Endodermal cell (in vitro differentiated cells): ENCODE results near the gene TANGO2. TPM values are rescaled to one million over a fixed set of nuclear protein-coding genes. Genes with fewer than 3 reads are reported as not detected.

Experiments
- DNase-seq: peaks from one replicate; pipeline ENCODE4 v3.0.0-alpha.2; 2017
- H3K27ac ChIP-seq: 2 replicates; pipeline ENCODE4 v1.5.1; 2013; ENCODE audit warnings: mild to moderate bottlenecking, low read depth, low read length, moderate library complexity
- H3K27me3 ChIP-seq: 2 replicates; pipeline ENCODE4 v1.6.1; 2013; ENCODE audit warnings: mild to moderate bottlenecking, low read length, moderate library complexity; ENCODE audit not compliant: insufficient read depth, control insufficient read depth, poor library complexity, severe bottlenecking
- H3K36me3 ChIP-seq: 2 replicates; pipeline ENCODE4 v1.7.0; 2013; ENCODE audit warnings: mild to moderate bottlenecking, low read length, moderate library complexity; ENCODE audit not compliant: control insufficient read depth, insufficient read depth
- H3K4me1 ChIP-seq: one replicate; pipeline ENCODE4 v1.7.0; 2013; ENCODE audit warnings: low read length; ENCODE audit not compliant: control insufficient read depth, insufficient read depth
- H3K4me3 ChIP-seq: 2 replicates; pipeline ENCODE4 v1.5.1; 2013; ENCODE audit warnings: mild to moderate bottlenecking, low read length, moderate library complexity
- H3K9ac ChIP-seq: 2 replicates; pipeline ENCODE4 v1.6.1; 2013; ENCODE audit warnings: mild to moderate bottlenecking, low read length, moderate library complexity; ENCODE audit not compliant: poor library complexity, severe bottlenecking; ENCODE audit errors: extremely low read depth
- H3K9me3 ChIP-seq: 2 replicates; pipeline ENCODE4 v1.6.1; 2013; ENCODE audit warnings: mild to moderate bottlenecking, low read length, moderate library complexity; ENCODE audit not compliant: control insufficient read depth
- H3K27ac Mint-ChIP-seq: 2 replicates; pipeline ENCODE4 v1.8.0; 2020; ENCODE audit warnings: mixed read lengths
- H3K27me3 Mint-ChIP-seq: 2 replicates; pipeline ENCODE4 v1.8.0; 2021; ENCODE audit warnings: mild to moderate bottlenecking, mixed read lengths; ENCODE audit not compliant: insufficient read depth
- H3K36me3 Mint-ChIP-seq: 2 replicates; pipeline ENCODE4 v1.8.0; 2020; ENCODE audit warnings: low read depth, mixed read lengths
- H3K4me1 Mint-ChIP-seq: 2 replicates; pipeline ENCODE4 v1.8.0; 2020; ENCODE audit warnings: mixed read lengths
- H3K4me3 Mint-ChIP-seq: 2 replicates; pipeline ENCODE4 v1.8.0; 2020; ENCODE audit warnings: mild to moderate bottlenecking, moderate library complexity, mixed read lengths
- H3K9me3 Mint-ChIP-seq: 2 replicates; pipeline ENCODE4 v1.8.0; 2020; ENCODE audit warnings: mild to moderate bottlenecking, mixed read lengths
- CTCF ChIP-seq: fragments of 200-600 bp; sonication (generic); conservative IDR thresholded peaks from 2 replicates; pipeline ENCODE4 v1.5.0; 2021; ENCODE audit warnings: antibody characterized with exemption, mild to moderate bottlenecking
- WGBS, 2 experiments: methylation state at CpG; one replicate each; pipeline versions ENCODE4 v1.1.5 to v1.1.7; 2013; ENCODE audit warnings: missing lambda C conversion rate in 2 of 2, mixed read lengths in 1 of 2; ENCODE audit not compliant: insufficient coverage in 1 of 2, insufficient read length in 1 of 2; 5-methylcytosine and 5-hydroxymethylcytosine counted together
- total RNA-seq, 2 donors: library from RNA; stranded (reverse); fragmentation: NEBNext Ultra II Directional in 1 of 2; extraction: Animal tissue kit (Norgen Biotek cat#: 25700) in 1 of 2; gene quantifications; 2 replicates in 1 of 2; 3 replicates in 1 of 2; pipeline ENCODE4 v1.2.1, GENCODE V29; 2021

TANGO2 gene
- total RNA-seq, 2 donors from 2014 or later: 19.9 to 21.8 TPM

GRCh38 chr22:19984851-19985811 is 35.8 kb upstream of the TANGO2 start:
- no peak for DNase-seq
- no peak for TF ChIP-seq CTCF
- Histone ChIP-seq H3K4me3 (no peak overlapping the region), H3K27ac (no peak overlapping the region), H3K9ac (no peak overlapping the region), H3K27me3 (no peaks in the 10 kb centered on the region), H3K36me3 (peaks cover 3% of the 10 kb centered on the region), H3K9me3 (no peaks in the 10 kb centered on the region), H3K4me1 (peaks cover 6% of the 10 kb centered on the region)
- H3K27ac Mint-ChIP-seq: no peak overlapping the region
- H3K9me3 Mint-ChIP-seq: no peaks in the 10 kb centered on the region
- H3K27me3 Mint-ChIP-seq: no peaks in the 10 kb centered on the region
- WGBS, 2 experiments: 88 to 100% methylated on average over 4 to 11 of the region's 11 CpGs
- peaks cover 3% of the 10 kb centered on the region for H3K36me3 Mint-ChIP-seq
- peaks cover 2% of the 10 kb centered on the region for H3K4me1 Mint-ChIP-seq
- H3K4me3 Mint-ChIP-seq: peak overlapping the region; percentile 14

GRCh38 chr22:19986011-19986409 is 34.9 kb upstream of the TANGO2 start:
- no peaks in the 10 kb centered on the region for H3K9me3 Mint-ChIP-seq
- Histone ChIP-seq H3K4me3 (peak overlapping the region; percentile 91), H3K9ac (peak overlapping the region; percentile 81), H3K9me3 (no peaks in the 10 kb centered on the region), H3K36me3 (peaks cover under 1% of the 10 kb centered on the region), H3K27ac (no peak overlapping the region), H3K4me1 (peaks cover 6% of the 10 kb centered on the region), H3K27me3 (no peaks in the 10 kb centered on the region)
- no peak for DNase-seq
- WGBS, 2 experiments: 82% methylated on average over 2 of the region's 2 CpGs; no CpG with 5 or more reads in 1 of the 2 experiments
- no peak overlapping the region for H3K27ac Mint-ChIP-seq
- no peaks in the 10 kb centered on the region for H3K27me3 Mint-ChIP-seq
- no peak for TF ChIP-seq CTCF
- peaks cover 2% of the 10 kb centered on the region for H3K4me1 Mint-ChIP-seq
- H3K36me3 Mint-ChIP-seq: no peaks in the 10 kb centered on the region
- H3K4me3 Mint-ChIP-seq: peak overlapping the region; percentile 67

DNA sequence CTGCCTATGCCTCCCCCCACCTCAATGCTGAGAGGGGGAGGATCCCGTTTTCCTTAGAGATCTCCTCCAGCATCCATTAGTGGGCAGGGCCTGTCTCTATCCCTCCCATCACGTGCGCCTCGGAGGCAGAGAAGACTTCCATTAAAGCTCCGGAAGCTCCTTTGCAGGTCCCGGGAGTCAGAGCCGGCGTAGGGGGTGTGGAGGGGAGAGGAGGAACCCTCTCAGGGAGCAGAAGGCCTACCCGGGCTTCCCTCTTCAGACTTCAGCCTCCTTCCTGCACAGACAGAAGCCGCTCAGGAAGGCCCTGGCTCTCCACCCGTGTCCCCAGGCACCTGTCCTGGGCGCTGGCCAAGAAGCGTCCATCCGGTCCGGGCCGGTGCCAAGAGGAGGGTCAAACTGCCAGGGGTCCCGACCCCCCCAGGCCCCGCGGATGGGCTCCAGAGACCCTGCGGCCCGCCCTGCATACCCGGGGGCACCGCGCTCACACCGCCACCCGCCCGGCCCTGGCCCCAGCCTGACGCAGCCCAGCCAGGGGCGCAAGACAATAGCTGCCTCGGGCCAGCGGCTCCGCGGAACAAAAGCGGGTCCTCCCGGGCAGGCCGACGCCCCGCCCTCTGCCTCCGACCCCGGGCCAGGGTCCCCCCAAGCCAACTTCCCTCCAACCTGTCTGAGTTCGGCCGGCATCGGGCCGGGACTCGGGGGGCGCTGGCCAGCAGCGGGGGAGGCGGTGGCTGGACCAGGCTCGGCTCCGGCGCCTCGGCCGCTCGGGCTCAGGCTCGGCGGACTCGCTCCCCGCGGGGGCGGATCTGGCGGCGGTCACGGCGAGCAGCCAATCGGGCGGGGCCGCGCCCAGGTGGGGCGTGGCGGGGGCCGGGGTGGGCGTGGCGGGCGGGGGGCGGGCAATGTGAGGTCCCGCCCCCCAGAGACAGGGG is 34.2 kb upstream of the TANGO2 start:
- no peaks in the 10 kb centered on the region for H3K36me3 ChIP-seq
- no peaks in the 10 kb centered on the region for H3K9me3 Mint-ChIP-seq
- peaks cover 6% of the 10 kb centered on the region for H3K4me1 ChIP-seq
- no peaks in the 10 kb centered on the region for H3K36me3 Mint-ChIP-seq
- DNase-seq: peak; percentile 93
- H3K9me3 ChIP-seq: no peaks in the 10 kb centered on the region
- H3K27ac Mint-ChIP-seq: no peak overlapping the region
- peak overlapping the region; percentile 90 for H3K27ac ChIP-seq
- no peaks in the 10 kb centered on the region for H3K27me3 ChIP-seq
- H3K9ac ChIP-seq: peak overlapping the region; percentile 81
- WGBS, 2 experiments: 0 to 1% methylated on average over 10 to 61 of the region's 76 CpGs
- peak overlapping the region; percentile 91 for H3K4me3 ChIP-seq
- peaks cover 2% of the 10 kb centered on the region for H3K4me1 Mint-ChIP-seq
- H3K27me3 Mint-ChIP-seq: no peaks in the 10 kb centered on the region
- H3K4me3 Mint-ChIP-seq: peak overlapping the region; percentile 67
- TF ChIP-seq CTCF: no peak
